ENCODE results near the gene FBXO46. TPM values are rescaled to one million over a fixed set of nuclear protein-coding genes. Genes with fewer than 3 reads are reported as not detected.

FBXO46 gene
- total RNA-seq, 1 experiment from 2014 or later: 45.5 TPM

- no TSS peak for BruUV-seq (replicated peaks)
- H3K79me2 ChIP-seq (ENCODE audit: low read depth): no peaks in the 10 kb centered on the region
- H3K4me2 ChIP-seq: no peak overlapping the region
- H3K9me3 ChIP-seq (ENCODE audit: insufficient read depth, low read depth): no peaks in the 10 kb centered on the region
- no peak overlapping the region for H3K27ac ChIP-seq
- no peak overlapping the region for H3K4me3 ChIP-seq
- peaks cover 20% of the 10 kb centered on the region; the same call in 1 of the 2 replicates for H3F3A ChIP-seq (ENCODE audit: insufficient read depth, low read depth)
- H2AFZ ChIP-seq: no peak overlapping the region
- no peak for DNase-seq
- POLR2A ChIA-PET (ENCODE audit: unreplicated experiment): interaction anchor here (0.6 to 0.7 kb wide), 3 partner anchors 72 to 884 kb away, joined by 3 to 8 read pairs (median 3); partner anchors contain the start of gene QPCTL
- peaks cover 10% of the 10 kb centered on the region for H3K4me1 ChIP-seq (replicated peaks; ENCODE audit: insufficient read depth)
- no peaks in the 10 kb centered on the region for H3K27me3 ChIP-seq (ENCODE audit: insufficient read depth, low read depth)
- TF ChIP-seq CTCF (conservative IDR thresholded peaks at IDR 0.05): no peak
- no peak for TF ChIP-seq EZH2 (IDR thresholded peaks at IDR 0.05; ENCODE audit: low read depth)
- intact Hi-C loops (cut with micrococcal nuclease; ENCODE audit: unreplicated experiment): no loop called here
- H3K36me3 ChIP-seq (ENCODE audit: low read depth): no peaks in the 10 kb centered on the region
- H4K20me1 ChIP-seq (ENCODE audit: insufficient read depth): no peaks in the 10 kb centered on the region
- H3K9me2 ChIP-seq (ENCODE audit: insufficient read depth): no peaks in the 10 kb centered on the region
- CTCF ChIA-PET: no interaction called here
Measured at GRCh38 chr19:45764475-45764874, 33.8 kb upstream of the FBXO46 start.

- Histone ChIP-seq H2AFZ (no peak overlapping the region), H3K27ac (no peak overlapping the region), H4K20me1 (ENCODE audit: insufficient read depth) (no peaks in the 10 kb centered on the region), H3F3A (ENCODE audit: insufficient read depth, low read depth) (peaks cover 17% of the 10 kb centered on the region; the same call in 1 of the 2 replicates), H3K36me3 (ENCODE audit: low read depth) (no peaks in the 10 kb centered on the region), H3K79me2 (ENCODE audit: low read depth) (no peaks in the 10 kb centered on the region), H3K9me3 (ENCODE audit: insufficient read depth, low read depth) (no peaks in the 10 kb centered on the region), H3K4me3 (no peak overlapping the region), H3K4me2 (no peak overlapping the region), H3K4me1 (replicated peaks; ENCODE audit: insufficient read depth) (peaks cover 10% of the 10 kb centered on the region), H3K27me3 (ENCODE audit: insufficient read depth, low read depth) (no peaks in the 10 kb centered on the region), H3K9me2 (ENCODE audit: insufficient read depth) (no peaks in the 10 kb centered on the region)
- intact Hi-C loops (cut with micrococcal nuclease; ENCODE audit: unreplicated experiment): no loop called here
- ChIA-PET CTCF (interaction anchor here (0.6 kb wide), 1 partner anchor 27 kb away, joined by 10 read pairs; no protein-coding TSS in a partner anchor), POLR2A (ENCODE audit: unreplicated experiment) (no interaction called here)
- no TSS peak for BruUV-seq (replicated peaks)
- DNase-seq: no peak
- TF ChIP-seq EZH2 (IDR thresholded peaks at IDR 0.05; ENCODE audit: low read depth): no peak
- TF ChIP-seq CTCF (conservative IDR thresholded peaks at IDR 0.05): no peak
Measured at GRCh38 chr19:45763691-45764294, 33.1 kb upstream of the FBXO46 start.

- H2AFZ ChIP-seq: no peak overlapping the region
- DNase-seq: no peak
- no peak overlapping the region for H3K4me3 ChIP-seq
- H3F3A ChIP-seq (ENCODE audit: insufficient read depth, low read depth): peaks cover 16% of the 10 kb centered on the region; the same call in 1 of the 2 replicates
- no peaks in the 10 kb centered on the region for H3K9me2 ChIP-seq (ENCODE audit: insufficient read depth)
- no peak overlapping the region for H3K4me2 ChIP-seq
- H3K9me3 ChIP-seq (ENCODE audit: insufficient read depth, low read depth): no peaks in the 10 kb centered on the region
- no peaks in the 10 kb centered on the region for H3K79me2 ChIP-seq (ENCODE audit: low read depth)
- no peaks in the 10 kb centered on the region for H3K27me3 ChIP-seq (ENCODE audit: insufficient read depth, low read depth)
- H4K20me1 ChIP-seq (ENCODE audit: insufficient read depth): no peaks in the 10 kb centered on the region
- no peak overlapping the region for H3K27ac ChIP-seq
- intact Hi-C loops (cut with micrococcal nuclease; ENCODE audit: unreplicated experiment): no loop called here
- ChIA-PET CTCF (interaction anchor here (0.6 kb wide), 2 partner anchors 13 to 26 kb away, joined by 4 to 10 read pairs; no protein-coding TSS in a partner anchor), POLR2A (ENCODE audit: unreplicated experiment) (interaction anchor here (0.7 kb wide), 1 partner anchor 185 kb away, joined by 3 read pairs; no protein-coding TSS in a partner anchor)
- TF ChIP-seq EZH2 (IDR thresholded peaks at IDR 0.05; ENCODE audit: low read depth) (no peak), CTCF (conservative IDR thresholded peaks at IDR 0.05) (no peak)
- BruUV-seq (replicated peaks): no TSS peak
- no peaks in the 10 kb centered on the region for H3K36me3 ChIP-seq (ENCODE audit: low read depth)
- H3K4me1 ChIP-seq (replicated peaks; ENCODE audit: insufficient read depth): peaks cover 12% of the 10 kb centered on the region
Measured at GRCh38 chr19:45762870-45763631, 32.4 kb upstream of the FBXO46 start.

Measured in PC-9 (cell line).